A673 (cell line): ENCODE measurements around the gene POLR3G. TPM values are rescaled to one million over a fixed set of nuclear protein-coding genes. Genes with fewer than 3 reads are reported as not detected.

Source experiments
- BruUV-seq: library from RNA; stranded (reverse); fragments of 400-500 nt; replicated peaks from 2 replicates; lab custom pipeline; 2021; lab: Mats Ljungman, UMichigan
- CTCF ChIA-PET: fragments of 300-600 bp; sonication (Branson Sonifier 250); formaldehyde crosslinking; loops from one replicate; lab custom pipeline; 2022; ENCODE audit warnings: antibody characterized with exemption; lab: Charles Lee
- POLR2A ChIA-PET: fragments of 300-600 bp; sonication (Branson Sonifier 250); formaldehyde crosslinking; loops from one replicate; lab custom pipeline; 2022; ENCODE audit warnings: antibody characterized with exemption; ENCODE audit not compliant: low non-redundant PET; lab: Charles Lee
- DNase-seq: peaks from one replicate; pipeline ENCODE4 v3.0.0-alpha.2; 2015; ENCODE audit warnings: low spot score
- H3K27ac ChIP-seq: fragments of 200-600 bp; sonication (generic); 2 replicates; pipeline ENCODE4 v1.5.1; 2016; ENCODE audit warnings: mixed run types, low read depth, mild to moderate bottlenecking, mixed read lengths, antibody characterized with exemption, low read length; ENCODE audit not compliant: poor library complexity, severe bottlenecking
- H3K27me3 ChIP-seq: fragments of 200-600 bp; sonication (generic); replicated peaks from 2 replicates; pipeline ENCODE4 v1.6.1; 2017; ENCODE audit warnings: mixed run types, low read depth, mild to moderate bottlenecking, mixed read lengths, antibody characterized with exemption, low read length; ENCODE audit not compliant: insufficient read depth, poor library complexity
- H3K36me3 ChIP-seq: fragments of 200-600 bp; sonication (generic); 2 replicates; pipeline ENCODE4 v1.6.1; 2016; ENCODE audit warnings: mixed run types, mild to moderate bottlenecking, mixed read lengths, antibody characterized with exemption, low read length; ENCODE audit not compliant: insufficient read depth, poor library complexity, severe bottlenecking
- H3K4me1 ChIP-seq: fragments of 200-600 bp; sonication (generic); 2 replicates; pipeline ENCODE4 v1.6.1; 2017; ENCODE audit warnings: mixed run types, mild to moderate bottlenecking, mixed read lengths, antibody characterized with exemption, low read length; ENCODE audit not compliant: insufficient read depth, poor library complexity, severe bottlenecking
- H3K4me3 ChIP-seq: fragments of 200-600 bp; sonication (generic); 2 replicates; pipeline ENCODE4 v1.5.1; 2016; ENCODE audit warnings: low read depth, mixed run types, mild to moderate bottlenecking, mixed read lengths, low read length; ENCODE audit not compliant: poor library complexity, severe bottlenecking
- H3K9me3 ChIP-seq: fragments of 200-600 bp; sonication (generic); 2 replicates; pipeline ENCODE4 v1.6.1; 2016; ENCODE audit warnings: mixed run types, low read depth, mild to moderate bottlenecking, mixed read lengths, antibody characterized with exemption, low read length; ENCODE audit not compliant: poor library complexity, severe bottlenecking
- CTCF ChIP-seq: fragments of 300-800, 200-600 bp; sonication (generic); conservative IDR thresholded peaks from 2 replicates; pipeline ENCODE4 v1.5.1; 2017; ENCODE audit warnings: low read depth, mild to moderate bottlenecking, antibody characterized with exemption, low read length, moderate library complexity, mixed read lengths
- EZH2 ChIP-seq: fragments of 200-600 bp; sonication (generic); IDR thresholded peaks from 2 replicates; pipeline ENCODE4 v1.6.1; 2017; ENCODE audit warnings: borderline replicate concordance, low read depth, mild to moderate bottlenecking, mixed read lengths, antibody characterized with exemption, low read length; ENCODE audit not compliant: poor library complexity, severe bottlenecking
- intact Hi-C: fragments of 100-400 bp; cut with micrococcal nuclease; formaldehyde crosslinking; loops from one replicate; pipeline ENCODE4 v1.10.0; 2022; ENCODE audit not compliant: unreplicated experiment
- total RNA-seq: library from RNA; stranded (reverse); gene quantifications from 2 replicates; pipeline ENCODE4 v1.2.3, GENCODE V29; 2021

POLR3G gene
- total RNA-seq, 1 experiment from 2014 or later: 10.6 TPM

GRCh38 chr5:90553711-90554110, 79.0 kb downstream of the POLR3G start:
- CTCF ChIA-PET: no interaction called here
- no TSS peak for BruUV-seq
- POLR2A ChIA-PET: no interaction called here
- Histone ChIP-seq H3K27ac (no peak overlapping the region), H3K4me3 (no peak overlapping the region), H3K27me3 (peaks cover 26% of the 10 kb centered on the region), H3K9me3 (no peaks in the 10 kb centered on the region), H3K4me1 (no peaks in the 10 kb centered on the region), H3K36me3 (no peaks in the 10 kb centered on the region)
- intact Hi-C loops: no loop called here
- no peak for DNase-seq
- TF ChIP-seq CTCF (no peak), EZH2 (no peak)

- H3K27me3 ChIP-seq: peaks cover 29% of the 10 kb centered on the region
- CTCF ChIA-PET: no interaction called here
- DNase-seq: no peak
- no peak overlapping the region for H3K27ac ChIP-seq
- intact Hi-C loops: no loop called here
- POLR2A ChIA-PET: no interaction called here
- no peak overlapping the region for H3K4me3 ChIP-seq
- BruUV-seq: no TSS peak
- no peaks in the 10 kb centered on the region for H3K36me3 ChIP-seq
- no peaks in the 10 kb centered on the region for H3K4me1 ChIP-seq
- no peaks in the 10 kb centered on the region for H3K9me3 ChIP-seq
- no peak for TF ChIP-seq EZH2
- no peak for TF ChIP-seq CTCF
These were observed 79.8 kb downstream of the POLR3G start for GRCh38 chr5:90554358-90555006.

- H3K27ac ChIP-seq: no peak overlapping the region
- no peaks in the 10 kb centered on the region for H3K9me3 ChIP-seq
- intact Hi-C loops: no loop called here
- H3K4me1 ChIP-seq: no peaks in the 10 kb centered on the region
- TF ChIP-seq CTCF (no peak), EZH2 (no peak)
- BruUV-seq: no TSS peak
- H3K36me3 ChIP-seq: no peaks in the 10 kb centered on the region
- H3K4me3 ChIP-seq: no peak overlapping the region
- POLR2A ChIA-PET: no interaction called here
- H3K27me3 ChIP-seq: peaks cover 32% of the 10 kb centered on the region
- no peak for DNase-seq
- CTCF ChIA-PET: no interaction called here
These were observed 81.0 kb downstream of the POLR3G start for GRCh38 chr5:90555666-90556065.
